HG03469 (cell line): ENCODE measurements around the gene ESPN.
"Not testable (repeated sequence)": the region's sequence is repeated elsewhere in the genome, so short reads cannot be mapped to it uniquely, and the experiment has no call there.

Experiments
- ATAC-seq: cut with Tn5 transposase; IDR thresholded peaks from one replicate; pipeline ENCODE4 v1.9.1; 2021; ENCODE audit warnings: mild to moderate bottlenecking, moderate library complexity, moderate number of reproducible peaks; ENCODE audit not compliant: unreplicated experiment

ESPN gene

DNA sequence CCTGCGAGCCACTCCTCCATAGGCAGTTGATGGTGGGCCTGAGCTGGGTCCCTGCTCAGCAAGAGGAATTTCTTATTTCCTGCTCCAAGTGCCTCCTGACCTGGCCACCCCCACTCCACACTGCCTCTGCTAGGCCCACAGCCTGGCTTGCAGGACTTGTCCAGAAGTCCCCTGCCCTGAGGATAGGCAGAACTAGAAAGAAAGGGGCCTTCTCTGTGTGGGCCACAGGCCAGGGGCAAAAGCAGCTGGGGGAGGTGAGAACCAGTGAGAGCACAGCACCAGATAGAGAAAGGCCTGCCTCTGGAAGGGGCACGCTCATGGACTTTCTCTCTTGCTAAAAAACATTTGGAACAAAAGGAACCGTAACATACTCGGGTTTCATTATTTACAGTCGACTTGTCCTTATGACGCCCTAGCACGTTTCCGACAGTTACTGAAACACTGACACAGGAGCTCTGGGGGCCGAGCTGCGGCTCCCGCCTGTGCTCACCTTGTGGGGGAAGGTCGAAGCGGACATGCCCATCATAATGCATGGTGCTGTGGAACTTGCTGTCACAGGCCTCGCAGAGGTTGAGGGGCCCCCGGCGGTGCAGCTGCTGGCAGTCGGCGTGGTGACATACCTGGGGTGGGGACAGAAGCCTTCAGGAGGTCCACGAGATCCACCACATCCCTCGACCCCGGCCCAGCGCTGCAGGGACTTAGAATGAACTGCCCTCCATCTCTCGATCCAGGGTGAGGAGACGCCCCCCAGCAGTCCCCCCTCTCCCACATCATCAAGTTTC is 52.7 kb downstream of the ESPN start:
- ATAC-seq = no peak

DNA sequence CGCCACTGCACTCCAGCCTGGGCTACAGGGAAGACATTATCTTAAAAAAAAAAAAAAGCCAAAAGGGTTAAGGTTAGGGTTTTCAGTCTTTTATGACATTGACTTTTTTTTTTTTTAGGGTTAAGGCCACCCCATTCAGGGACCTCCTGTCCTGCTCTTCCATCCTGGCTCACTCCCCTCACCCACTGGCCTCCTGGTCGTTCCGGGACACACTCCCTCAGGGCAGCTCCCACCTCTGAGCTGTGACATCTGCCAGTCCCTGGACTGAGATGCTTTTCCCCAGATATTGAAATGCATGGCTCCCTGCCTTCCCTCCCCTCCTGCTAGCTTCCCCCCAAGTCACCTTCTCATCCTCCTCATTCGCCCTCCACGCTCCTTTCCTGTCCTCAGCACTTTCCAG is 57.2 kb downstream of the ESPN start:
- ATAC-seq = no peak

DNA sequence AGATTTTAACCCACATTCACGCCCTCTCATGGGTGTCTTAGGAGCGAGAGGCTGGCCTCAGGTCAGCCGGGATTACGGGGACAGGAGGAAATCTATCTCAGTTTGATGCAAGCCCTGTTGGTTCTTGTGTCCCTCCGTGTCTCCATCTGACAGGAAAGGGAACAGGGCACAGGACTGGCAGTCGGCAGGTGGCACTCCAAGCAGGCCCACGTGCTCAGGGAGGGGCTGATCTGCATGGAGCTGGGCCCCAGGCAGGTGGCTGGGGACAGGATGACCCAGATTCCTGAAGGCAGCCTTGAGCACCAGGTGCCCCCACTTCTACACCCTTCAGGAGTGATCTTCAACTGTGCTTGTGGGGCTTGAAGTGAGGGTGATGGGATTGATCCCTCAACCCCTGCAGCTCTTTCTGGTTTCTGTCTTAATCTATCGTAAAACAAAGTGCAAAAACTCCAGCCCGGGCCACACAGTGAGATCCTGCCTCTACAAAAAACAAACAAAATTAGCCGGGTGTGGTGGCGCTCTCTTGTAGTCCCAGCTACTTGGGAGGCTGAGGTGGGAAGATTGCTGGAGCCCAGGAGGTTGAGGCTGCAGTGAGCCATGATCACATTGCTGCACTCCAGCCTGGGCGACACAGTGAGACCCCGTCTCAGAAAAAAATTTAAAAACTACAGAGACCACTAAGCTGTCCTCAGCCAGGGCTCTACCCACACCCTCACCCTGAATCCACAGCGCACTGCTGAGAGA is 58.6 kb downstream of the ESPN start:
- no peak for ATAC-seq

DNA sequence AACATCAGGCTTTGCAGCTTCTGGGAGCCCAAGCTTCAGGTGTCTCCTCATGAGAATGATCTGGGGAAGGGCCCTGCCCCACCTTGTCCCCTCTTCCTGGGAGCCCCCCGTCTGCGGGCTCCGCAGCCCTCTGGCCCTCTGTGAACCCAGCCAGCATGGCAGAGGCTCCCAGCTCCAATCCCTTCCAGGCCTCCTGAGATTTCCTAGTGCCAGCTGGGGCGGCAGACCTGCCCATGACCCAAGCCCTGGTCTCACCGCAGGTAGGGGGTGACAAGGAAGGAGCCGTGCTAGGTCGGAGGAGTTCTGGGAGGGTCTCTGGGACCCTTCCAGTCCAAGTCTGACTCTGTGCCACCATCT is 59.2 kb downstream of the ESPN start:
- ATAC-seq = no peak

DNA sequence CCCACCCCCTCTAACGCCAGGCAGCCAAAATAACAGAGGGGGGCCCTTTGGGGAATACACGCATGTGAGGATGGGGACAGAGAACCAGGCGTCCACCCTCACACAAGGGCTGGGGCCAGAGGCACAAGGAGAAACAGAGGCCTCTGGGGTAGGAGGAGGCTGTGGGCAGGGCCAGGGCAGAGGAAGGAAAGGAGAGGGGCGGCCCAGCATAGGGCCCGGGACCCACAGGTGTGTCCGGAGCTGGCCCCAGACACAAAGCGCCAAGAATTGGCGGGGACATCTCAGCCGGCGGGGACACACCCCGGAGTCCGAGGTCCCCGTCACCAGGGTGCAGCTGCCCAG is 60.2 kb downstream of the ESPN start:
- ATAC-seq = no peak

DNA sequence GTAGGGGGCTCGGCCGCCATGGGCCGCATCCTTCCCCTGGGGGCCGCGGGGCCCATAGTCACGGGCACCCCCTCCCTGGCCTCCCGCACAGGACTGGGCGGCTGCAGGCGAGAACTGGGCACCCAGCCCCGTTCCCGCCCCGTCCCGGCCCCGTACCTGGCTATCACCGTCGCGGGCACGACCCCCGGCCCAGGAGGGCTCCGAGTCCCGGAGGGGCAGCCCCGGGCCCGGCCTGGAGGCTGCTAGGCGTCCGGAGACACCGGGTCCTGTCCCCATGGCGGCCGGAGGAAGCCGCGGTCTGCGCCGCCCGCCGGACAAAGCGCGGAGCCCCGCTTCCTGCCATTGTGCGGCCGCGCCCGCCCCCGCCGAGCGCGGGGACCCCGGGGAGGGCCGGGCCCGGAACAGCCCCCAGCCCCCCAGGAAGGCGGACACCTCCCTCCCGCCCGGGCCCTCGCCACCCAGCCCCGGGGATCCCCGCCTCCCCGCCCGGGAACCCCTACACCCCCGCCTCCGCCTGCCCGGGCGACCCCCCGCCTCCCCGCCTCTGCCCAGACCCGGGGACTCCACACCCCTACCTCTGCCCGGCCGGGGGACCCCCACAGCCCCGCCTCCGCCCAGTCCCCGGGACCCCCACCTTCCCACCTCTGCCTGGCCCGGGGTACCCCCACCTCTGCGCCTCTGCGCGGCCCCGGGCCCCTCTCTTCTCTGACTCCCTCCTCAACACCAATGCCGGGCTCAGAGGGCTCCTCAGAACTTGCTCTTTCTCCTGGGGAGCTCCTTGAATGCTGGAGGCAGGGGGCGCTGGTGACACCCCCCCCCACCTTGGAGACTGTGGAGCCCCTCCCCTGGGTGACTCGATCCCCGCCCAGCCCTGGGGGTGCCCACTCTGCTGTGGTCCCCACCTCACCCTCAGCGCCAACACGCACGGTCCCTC is 60.9 kb downstream of the ESPN start:
- no peak for ATAC-seq

DNA sequence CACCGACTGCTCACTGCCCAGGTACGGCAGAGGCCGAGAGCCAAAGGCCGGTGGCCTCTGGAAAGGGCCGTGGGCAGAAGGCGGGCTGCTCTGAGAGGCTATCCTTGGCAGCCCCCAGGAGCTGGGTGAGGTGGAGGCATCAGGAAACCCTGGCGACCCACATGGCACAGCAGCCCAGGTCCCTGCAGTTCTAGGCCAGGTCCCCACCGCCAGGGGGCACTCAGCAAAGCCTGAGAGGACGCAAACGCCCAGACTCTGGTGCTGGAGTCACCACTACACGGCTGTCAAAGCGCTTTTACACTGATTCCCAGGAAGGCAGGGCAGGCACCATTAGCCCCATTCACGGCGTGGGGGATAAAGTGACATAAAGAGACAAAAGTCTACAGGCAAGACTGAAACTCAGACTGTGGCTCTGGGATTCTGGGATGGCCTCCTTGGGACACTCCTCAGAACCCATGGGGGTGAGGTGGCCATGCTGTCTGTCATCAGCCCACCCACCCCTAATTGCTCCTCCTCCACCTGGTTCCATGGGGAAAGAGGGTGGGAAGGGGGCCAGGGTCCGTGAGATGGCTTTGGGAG is 61.9 kb downstream of the ESPN start:
- ATAC-seq = no peak

DNA sequence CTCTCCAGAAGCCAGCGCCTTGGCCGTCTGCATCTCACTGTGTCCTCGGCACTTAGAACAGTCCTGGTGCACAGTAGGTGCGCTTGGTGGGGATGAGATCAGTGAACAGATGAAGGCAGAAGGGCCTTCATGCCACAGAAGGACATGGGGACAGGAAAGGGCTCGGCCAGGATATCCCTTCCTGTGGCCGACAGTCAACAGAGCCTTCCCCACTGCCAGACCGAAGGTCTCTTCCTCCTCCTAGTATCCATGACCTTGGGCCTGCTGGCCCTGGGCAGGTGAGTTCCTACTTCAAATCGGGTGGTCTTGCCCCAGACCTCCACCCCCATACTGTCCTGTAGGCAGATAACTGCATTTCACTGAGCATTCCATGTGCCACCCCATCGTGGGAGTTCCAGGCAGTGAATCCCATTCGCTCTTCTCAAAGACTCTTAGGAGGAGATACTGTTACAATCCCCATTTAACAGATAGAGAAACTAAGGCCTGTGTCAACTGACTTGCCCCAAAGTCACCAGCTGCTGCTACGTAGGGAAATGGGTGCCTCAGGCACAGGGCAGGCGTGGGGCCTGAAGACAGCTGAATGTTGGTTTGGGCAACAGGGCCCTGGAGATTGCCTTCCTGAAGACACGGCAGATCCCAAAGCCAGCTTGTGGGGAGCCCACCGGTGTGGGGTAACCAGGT is 63.4 kb downstream of the ESPN start:
- no peak for ATAC-seq

DNA sequence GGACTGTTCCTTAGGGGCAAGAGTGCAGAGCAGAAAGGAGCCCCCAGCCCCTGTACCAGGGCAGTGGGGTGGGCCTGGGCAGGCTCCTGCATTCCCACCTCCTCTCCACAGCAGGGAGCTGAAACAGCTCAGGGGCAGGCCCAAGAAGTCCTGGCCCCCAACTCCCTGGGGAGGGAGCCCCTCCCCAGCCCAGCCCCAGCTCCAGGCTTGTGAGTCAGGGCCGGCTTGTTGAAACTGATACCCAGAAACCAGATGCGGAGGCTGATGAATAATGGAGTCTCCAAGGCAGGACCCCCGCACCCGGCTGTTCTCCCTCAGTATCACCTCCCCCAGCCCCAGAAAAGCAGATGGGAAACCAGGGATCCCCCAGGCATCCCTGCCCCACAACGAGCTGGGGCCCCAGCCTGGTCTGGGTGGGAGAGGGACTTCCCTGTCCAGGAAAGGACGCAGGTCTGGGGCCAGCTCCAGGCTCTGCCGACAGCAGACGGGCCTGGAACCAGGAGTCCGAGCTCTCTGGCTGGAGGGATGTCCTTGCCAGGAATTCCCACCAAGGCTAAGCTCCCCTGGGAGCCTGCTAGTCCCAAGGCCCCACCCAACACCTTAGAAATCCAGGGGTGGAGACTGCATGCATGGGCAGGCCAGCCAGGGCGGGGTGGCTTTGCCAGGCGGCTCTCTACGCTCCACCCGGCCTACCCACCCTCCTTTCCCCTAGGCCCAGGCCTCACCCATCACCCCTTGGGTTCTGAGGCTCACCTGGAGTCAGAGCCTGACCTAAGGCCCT is 64.2 kb downstream of the ESPN start:
- ATAC-seq = no peak

DNA sequence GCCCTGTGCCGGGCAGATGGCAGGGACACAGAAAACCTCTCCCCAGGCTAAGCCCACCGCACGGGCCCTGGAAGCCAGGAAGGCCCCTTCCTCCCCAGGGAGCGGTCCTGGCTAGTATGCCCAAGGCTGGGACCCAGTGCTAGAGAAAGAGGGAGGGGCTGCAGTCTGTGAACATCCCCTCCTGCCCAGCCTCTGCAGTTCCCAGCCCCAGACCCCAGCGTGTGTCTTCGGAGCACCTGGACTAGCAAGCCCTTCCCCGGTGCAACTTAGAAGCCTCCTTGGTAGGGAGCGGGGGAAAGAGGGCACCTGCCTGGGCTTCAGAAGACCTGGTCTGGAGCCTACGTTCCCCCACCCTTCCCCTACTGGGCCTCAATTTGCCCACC is 64.8 kb downstream of the ESPN start:
- no peak for ATAC-seq

DNA sequence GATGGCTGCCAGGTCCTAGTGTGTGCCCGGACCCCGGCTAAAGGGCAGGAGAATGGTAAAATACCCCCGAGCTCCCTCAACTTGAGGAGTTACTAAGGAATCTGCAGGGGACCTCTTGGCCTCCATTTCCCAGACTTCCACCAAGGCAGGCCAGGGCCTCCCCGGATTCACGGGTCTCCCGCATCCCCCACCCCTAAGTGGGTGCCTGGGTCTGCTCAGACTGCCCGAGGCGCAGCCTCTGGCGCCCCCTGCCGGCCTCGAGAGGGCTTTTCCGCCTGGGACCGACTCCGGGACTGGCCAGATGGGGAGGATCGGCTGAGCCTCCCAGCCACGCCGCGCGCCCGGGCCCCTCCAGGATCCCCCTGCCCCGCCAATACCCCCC is 65.2 kb downstream of the ESPN start:
- ATAC-seq = no peak

DNA sequence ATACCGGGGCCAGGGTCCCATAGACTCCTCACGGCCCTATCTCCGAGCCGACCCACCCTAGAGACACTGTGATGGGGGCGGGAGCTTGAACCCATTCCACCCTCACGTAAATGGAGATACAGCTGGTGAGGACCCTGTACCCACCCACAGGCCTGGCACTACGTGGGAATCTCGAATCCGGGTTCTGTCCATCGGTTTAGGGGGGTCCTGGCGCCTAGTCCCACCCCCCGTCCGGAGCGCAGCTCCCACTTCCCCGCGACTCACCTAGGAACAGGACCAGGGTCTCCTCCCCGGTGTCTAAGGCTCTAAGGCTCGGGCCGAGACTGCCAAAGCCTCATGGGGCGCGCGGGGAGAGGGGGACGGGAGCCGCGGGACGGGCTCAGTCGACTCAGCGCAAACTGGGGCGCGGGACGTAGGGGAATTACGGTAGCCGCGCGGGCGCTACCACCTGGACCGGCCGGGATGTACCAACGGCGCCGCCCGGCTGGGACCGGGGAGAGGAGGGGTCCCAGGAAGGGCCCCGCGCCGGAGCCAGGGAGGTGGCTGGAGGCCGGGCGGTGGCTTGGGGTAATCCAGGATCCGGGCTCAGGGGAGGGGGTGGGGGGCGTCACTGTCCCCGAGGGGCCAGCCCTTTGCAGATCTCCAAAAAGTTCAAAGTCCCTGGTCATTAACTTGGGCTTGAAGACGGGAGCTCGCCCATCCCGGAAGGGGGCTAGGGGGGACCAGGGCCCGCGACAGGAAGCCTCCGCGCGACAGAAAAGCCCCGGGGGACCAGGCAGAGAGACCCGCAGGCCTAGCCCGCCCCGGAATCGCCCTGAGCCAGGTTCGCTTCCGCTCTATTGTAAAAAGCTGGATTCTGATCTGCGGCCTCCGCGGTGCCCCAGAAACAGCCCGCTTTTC is 65.9 kb downstream of the ESPN start:
- no peak for ATAC-seq

DNA sequence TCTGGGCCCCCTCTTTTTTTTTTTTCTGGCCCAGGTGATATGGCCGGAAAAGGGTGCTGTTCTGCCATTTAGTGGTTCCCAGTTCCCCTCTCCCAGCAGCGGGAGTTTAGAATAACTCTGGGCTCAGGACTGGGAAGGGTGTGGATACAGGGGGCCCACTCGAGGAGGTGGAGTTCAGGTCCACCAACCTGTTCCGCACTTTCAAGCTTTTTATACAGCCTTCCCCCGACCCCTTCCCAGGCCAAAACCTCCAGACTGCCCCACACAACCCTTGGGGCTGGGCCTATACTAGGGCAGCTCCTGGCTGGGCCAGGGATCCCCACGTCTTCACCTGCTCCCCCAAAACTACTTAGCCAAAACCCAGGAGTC is 66.5 kb downstream of the ESPN start:
- no peak for ATAC-seq

DNA sequence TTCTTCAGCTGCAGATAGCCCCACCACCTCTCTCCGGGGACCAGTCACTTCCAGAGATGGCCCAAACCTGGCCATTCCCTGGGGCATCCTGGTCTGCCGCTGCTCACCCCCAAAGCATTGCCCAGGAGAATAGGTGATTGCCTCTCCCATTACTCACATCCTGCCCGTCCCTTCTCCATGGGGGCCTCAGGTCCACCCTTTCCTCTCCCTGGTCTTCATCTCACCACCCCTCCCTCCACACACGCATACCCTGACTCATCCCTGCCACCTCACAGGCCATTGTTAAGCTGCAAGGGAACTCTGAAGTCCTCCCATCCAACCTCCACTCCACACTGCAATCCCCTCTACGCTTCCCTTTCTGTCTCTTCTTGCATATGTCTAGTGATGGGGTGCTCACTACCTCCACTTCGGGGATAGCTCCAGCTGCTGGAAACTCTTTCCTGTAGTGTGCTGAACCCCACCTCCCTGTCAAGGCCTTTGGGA is 66.9 kb downstream of the ESPN start, which contains the start of gene PLEKHG5:
PLEKHG5 (minus strand) TSS at position 188 of the 483 bp plus-strand sequence. CDS start 14,096 bp downstream, outside the sequence.
- ATAC-seq = no peak

DNA sequence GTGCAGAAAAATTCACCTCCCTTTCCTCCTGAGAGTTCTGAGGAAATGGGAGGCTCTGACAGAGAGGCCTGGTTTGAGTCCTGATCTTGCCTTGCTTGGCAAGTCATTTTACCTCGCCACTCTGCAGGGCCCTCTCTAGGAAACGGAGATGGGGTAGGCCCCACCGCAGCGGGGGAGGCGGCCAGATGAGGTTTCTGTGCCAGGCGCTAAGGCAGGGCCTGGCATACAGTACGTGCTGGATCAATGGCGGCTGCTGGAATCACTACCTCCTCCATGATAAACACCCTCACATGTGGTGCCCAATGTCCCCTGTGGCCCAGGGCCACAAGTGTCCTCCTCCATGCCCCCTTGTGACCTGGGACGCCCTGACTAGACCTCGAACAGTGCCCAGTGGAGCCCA is 67.4 kb downstream of the ESPN start:
- ATAC-seq = no peak

DNA sequence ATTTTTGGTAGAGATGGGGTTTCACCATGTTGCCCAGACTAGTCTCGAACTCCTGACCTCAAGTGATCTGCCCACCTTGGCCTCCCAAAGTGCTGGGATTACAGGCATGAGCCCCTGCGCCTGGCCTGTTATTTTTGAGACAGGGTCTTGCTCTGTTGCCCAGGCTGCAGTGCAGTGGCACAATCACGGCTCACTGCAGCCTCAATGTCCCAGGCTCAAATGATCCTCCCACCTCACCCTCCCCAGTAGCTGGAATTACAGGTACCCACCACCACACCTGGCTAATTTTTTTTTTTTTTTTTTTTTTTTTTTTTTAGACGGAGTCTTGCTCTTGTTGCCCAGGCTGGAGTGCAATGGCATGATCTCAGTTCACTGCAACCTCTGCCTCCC is 69.3 kb downstream of the ESPN start:
- not testable (repeated sequence) for ATAC-seq

DNA sequence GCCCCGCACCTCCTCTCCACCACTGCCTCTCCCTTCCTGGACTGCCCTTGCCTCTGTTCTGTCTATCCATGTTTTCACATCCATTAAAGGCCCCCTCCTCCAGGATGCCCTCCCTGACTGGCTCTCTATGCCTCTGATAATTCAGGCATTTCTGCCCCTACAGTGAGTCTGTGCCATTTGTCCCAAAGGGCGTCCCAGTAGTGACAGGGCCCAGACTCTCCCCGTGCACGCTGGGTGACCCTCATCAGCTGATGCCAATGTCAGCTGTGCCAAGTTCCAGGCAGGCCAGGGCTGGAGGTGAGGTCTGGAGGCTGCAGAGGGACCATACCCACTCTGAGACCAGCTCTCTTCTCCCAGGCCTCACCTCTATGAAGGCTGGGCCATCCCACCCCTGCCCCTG is 70.1 kb downstream of the ESPN start:
- no peak for ATAC-seq

DNA sequence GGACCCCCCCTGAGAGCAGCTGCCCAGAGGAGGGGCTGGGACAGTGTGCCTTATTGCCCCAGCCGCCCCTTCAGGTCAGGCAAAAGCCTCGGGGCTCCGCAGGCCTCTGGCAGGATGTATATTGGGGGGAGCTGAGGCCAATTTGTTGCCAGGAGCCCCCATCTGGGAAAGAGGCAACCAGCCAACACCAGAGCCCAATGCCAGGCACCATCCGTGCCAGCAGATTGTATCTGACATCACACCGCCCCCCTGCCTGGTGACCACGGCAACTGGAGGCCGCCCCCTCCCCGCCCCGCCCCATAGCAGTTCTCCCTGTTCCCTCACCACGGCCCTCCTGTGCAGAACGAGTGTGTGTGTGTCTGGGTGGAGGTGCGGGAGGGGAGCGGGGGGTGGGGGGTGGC is 70.5 kb downstream of the ESPN start:
- ATAC-seq = no peak
